ENCODE measurements around the gene NUDT1. TPM values are rescaled to one million over a fixed set of nuclear protein-coding genes. Genes with fewer than 3 reads are reported as not detected.

The NUDT1 gene
- total RNA-seq, 2 experiments from 2014 or later, result 88.4 to 117 TPM

- Histone ChIP-seq H3K4me3 (ENCODE audit: low read depth, low read length, poor library complexity, severe bottlenecking) (no peak overlapping the region), H3K4me1 (ENCODE audit: insufficient read depth, low read length, poor library complexity, severe bottlenecking) (no peaks in the 10 kb centered on the region), H2AFZ (ENCODE audit: low read length) (no peak overlapping the region), H3K79me2 (ENCODE audit: insufficient read depth, low read depth, low read length) (no peaks in the 10 kb centered on the region), H3K9me2 (ENCODE audit: insufficient read depth, low read length) (no peaks in the 10 kb centered on the region), H3K4me2 (ENCODE audit: low read length) (no peak overlapping the region), H3K36me3 (ENCODE audit: insufficient read depth, low read length) (peaks cover 23% of the 10 kb centered on the region), H4K20me1 (ENCODE audit: insufficient read depth, low read length) (no peaks in the 10 kb centered on the region), H3K27ac (ENCODE audit: low read depth, low read length, poor library complexity, severe bottlenecking) (no peak overlapping the region), H3K9me3 (ENCODE audit: low read length) (no peaks in the 10 kb centered on the region)
- ChIA-PET POLR2A (no interaction called here), CTCF (ENCODE audit: unreplicated experiment) (no interaction called here)
- DNase-seq (ENCODE audit: low spot score), result no peak
- no TSS peak for BruUV-seq (replicated peaks)
- intact Hi-C loops (cut with micrococcal nuclease; ENCODE audit: unreplicated experiment), result no loop called here
- TF ChIP-seq EZH2phosphoT487 (IDR thresholded peaks at IDR 0.05; ENCODE audit: borderline replicate concordance, low read depth, low read length), result no peak
- no peak for TF ChIP-seq CTCF (conservative IDR thresholded peaks at IDR 0.05; ENCODE audit: low read length)
These were observed 33.1 kb downstream of the NUDT1 start for GRCh38 chr7:2275101-2275500.

GRCh38 chr7:2276107-2276506 lies 34.1 kb downstream of the NUDT1 start:
- Histone ChIP-seq H4K20me1 (ENCODE audit: insufficient read depth, low read length) (no peaks in the 10 kb centered on the region), H3K4me2 (ENCODE audit: low read length) (no peak overlapping the region), H3K27ac (ENCODE audit: low read depth, low read length, poor library complexity, severe bottlenecking) (no peak overlapping the region), H3K36me3 (ENCODE audit: insufficient read depth, low read length) (peaks cover 19% of the 10 kb centered on the region), H3K9me2 (ENCODE audit: insufficient read depth, low read length) (no peaks in the 10 kb centered on the region), H3K4me1 (ENCODE audit: insufficient read depth, low read length, poor library complexity, severe bottlenecking) (no peaks in the 10 kb centered on the region), H3K9me3 (ENCODE audit: low read length) (no peaks in the 10 kb centered on the region), H2AFZ (ENCODE audit: low read length) (no peak overlapping the region), H3K79me2 (ENCODE audit: insufficient read depth, low read depth, low read length) (no peaks in the 10 kb centered on the region), H3K4me3 (ENCODE audit: low read depth, low read length, poor library complexity, severe bottlenecking) (no peak overlapping the region)
- no TSS peak for BruUV-seq (replicated peaks)
- CTCF ChIA-PET (ENCODE audit: unreplicated experiment), result no interaction called here
- DNase-seq (ENCODE audit: low spot score), result no peak
- intact Hi-C loops (cut with micrococcal nuclease; ENCODE audit: unreplicated experiment), result no loop called here
- POLR2A ChIA-PET, result interaction anchor here (0.7 kb wide), 1 partner anchor 36 kb away, joined by 3 read pairs; no protein-coding TSS in a partner anchor
- TF ChIP-seq CTCF (conservative IDR thresholded peaks at IDR 0.05; ENCODE audit: low read length), result no peak
- TF ChIP-seq EZH2phosphoT487 (IDR thresholded peaks at IDR 0.05; ENCODE audit: borderline replicate concordance, low read depth, low read length), result no peak

- intact Hi-C loops (cut with micrococcal nuclease; ENCODE audit: unreplicated experiment), result no loop called here
- no peaks in the 10 kb centered on the region for H4K20me1 ChIP-seq (ENCODE audit: insufficient read depth, low read length)
- H3K4me3 ChIP-seq (ENCODE audit: low read depth, low read length, poor library complexity, severe bottlenecking), result no peak overlapping the region
- H3K27ac ChIP-seq (ENCODE audit: low read depth, low read length, poor library complexity, severe bottlenecking), result no peak overlapping the region
- BruUV-seq (replicated peaks), result no TSS peak
- no peak for DNase-seq (ENCODE audit: low spot score)
- CTCF ChIA-PET (ENCODE audit: unreplicated experiment), result no interaction called here
- H3K9me2 ChIP-seq (ENCODE audit: insufficient read depth, low read length), result no peaks in the 10 kb centered on the region
- peaks cover 13% of the 10 kb centered on the region for H3K36me3 ChIP-seq (ENCODE audit: insufficient read depth, low read length)
- no peak overlapping the region for H2AFZ ChIP-seq (ENCODE audit: low read length)
- no peak overlapping the region for H3K4me2 ChIP-seq (ENCODE audit: low read length)
- no peaks in the 10 kb centered on the region for H3K79me2 ChIP-seq (ENCODE audit: insufficient read depth, low read depth, low read length)
- H3K4me1 ChIP-seq (ENCODE audit: insufficient read depth, low read length, poor library complexity, severe bottlenecking), result no peaks in the 10 kb centered on the region
- no peaks in the 10 kb centered on the region for H3K9me3 ChIP-seq (ENCODE audit: low read length)
- POLR2A ChIA-PET, result no interaction called here
- TF ChIP-seq EZH2phosphoT487 (IDR thresholded peaks at IDR 0.05; ENCODE audit: borderline replicate concordance, low read depth, low read length) (no peak), CTCF (conservative IDR thresholded peaks at IDR 0.05; ENCODE audit: low read length) (no peak)
These were observed 36.0 kb downstream of the NUDT1 start for GRCh38 chr7:2278026-2278425.
